ENCODE results near the gene TRIP13.

Gene TRIP13

GRCh38 chr5:870956-871355, 21.7 kb upstream of the TRIP13 start:
- peaks cover 86 to 100% (median 91%) of the 10 kb centered on the region in 3 donors for H3K36me3 ChIP-seq

GRCh38 chr5:871596-872298, 20.9 kb upstream of the TRIP13 start:
- intact Hi-C loops (cut with DNase I; ENCODE audit: low total_unique reads): no loop called here
- DNase-seq: no peak
- H3K27ac ChIP-seq: no peak overlapping the region
- peaks cover 88 to 100% (median 93%) of the 10 kb centered on the region in 3 donors for H3K36me3 ChIP-seq
- H3K9me3 ChIP-seq: no peaks in the 10 kb centered on the region
- TF ChIP-seq, protein P1, sequence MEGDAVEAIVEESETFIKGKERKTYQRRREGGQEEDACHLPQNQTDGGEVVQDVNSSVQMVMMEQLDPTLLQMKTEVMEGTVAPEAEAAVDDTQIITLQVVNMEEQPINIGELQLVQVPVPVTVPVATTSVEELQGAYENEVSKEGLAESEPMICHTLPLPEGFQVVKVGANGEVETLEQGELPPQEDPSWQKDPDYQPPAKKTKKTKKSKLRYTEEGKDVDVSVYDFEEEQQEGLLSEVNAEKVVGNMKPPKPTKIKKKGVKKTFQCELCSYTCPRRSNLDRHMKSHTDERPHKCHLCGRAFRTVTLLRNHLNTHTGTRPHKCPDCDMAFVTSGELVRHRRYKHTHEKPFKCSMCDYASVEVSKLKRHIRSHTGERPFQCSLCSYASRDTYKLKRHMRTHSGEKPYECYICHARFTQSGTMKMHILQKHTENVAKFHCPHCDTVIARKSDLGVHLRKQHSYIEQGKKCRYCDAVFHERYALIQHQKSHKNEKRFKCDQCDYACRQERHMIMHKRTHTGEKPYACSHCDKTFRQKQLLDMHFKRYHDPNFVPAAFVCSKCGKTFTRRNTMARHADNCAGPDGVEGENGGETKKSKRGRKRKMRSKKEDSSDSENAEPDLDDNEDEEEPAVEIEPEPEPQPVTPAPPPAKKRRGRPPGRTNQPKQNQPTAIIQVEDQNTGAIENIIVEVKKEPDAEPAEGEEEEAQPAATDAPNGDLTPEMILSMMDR (IDR thresholded peaks at IDR 0.05): no peak
- H3K27me3 ChIP-seq: no peaks in the 10 kb centered on the region
- H3K4me1 ChIP-seq: no peaks in the 10 kb centered on the region
- H3K4me3 ChIP-seq: no peak overlapping the region

More at GRCh38 chr5:870956-871355, 21.7 kb upstream of the TRIP13 start:
- TF ChIP-seq, protein P1 (IDR thresholded peaks at IDR 0.05): no peak
- intact Hi-C loops (cut with DNase I; ENCODE audit: low total_unique reads): no loop called here
- H3K4me1 ChIP-seq: no peaks in the 10 kb centered on the region
- no peaks in the 10 kb centered on the region for H3K9me3 ChIP-seq
- no peak overlapping the region for H3K27ac ChIP-seq
- no peaks in the 10 kb centered on the region for H3K27me3 ChIP-seq
- no peak overlapping the region for H3K4me3 ChIP-seq
- DNase-seq: no peak

DNA sequence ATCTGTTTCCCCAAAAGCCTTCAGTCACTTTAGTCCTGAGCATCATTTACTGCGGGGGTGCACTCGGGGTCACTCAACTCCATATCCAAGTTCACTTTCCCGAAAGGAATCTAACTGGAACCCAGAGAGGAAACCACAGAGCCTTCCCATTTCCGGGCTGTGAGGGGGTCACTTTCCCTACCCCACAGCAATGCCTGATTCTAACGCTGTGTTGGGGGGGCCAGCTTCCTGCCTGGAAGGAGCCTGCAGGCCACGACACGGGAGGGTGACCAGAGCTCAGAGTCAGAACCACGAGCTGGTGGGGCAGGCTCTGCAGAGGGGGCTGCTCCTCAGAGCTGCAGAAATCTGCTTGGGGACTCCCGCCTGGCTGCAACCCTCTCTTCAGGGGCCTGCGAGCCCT, 20.4 kb upstream of the TRIP13 start:
- H3K4me1 ChIP-seq: no peaks in the 10 kb centered on the region
- H3K4me3 ChIP-seq: no peak overlapping the region
- H3K27me3 ChIP-seq: no peaks in the 10 kb centered on the region
- intact Hi-C loops (cut with DNase I; ENCODE audit: low total_unique reads): no loop called here
- no peak overlapping the region for H3K27ac ChIP-seq
- H3K36me3 ChIP-seq: peaks cover 82 to 100% (median 93%) of the 10 kb centered on the region in 3 donors
- TF ChIP-seq, protein P1 (IDR thresholded peaks at IDR 0.05): no peak
- no peak for DNase-seq
- H3K9me3 ChIP-seq: no peaks in the 10 kb centered on the region

DNA sequence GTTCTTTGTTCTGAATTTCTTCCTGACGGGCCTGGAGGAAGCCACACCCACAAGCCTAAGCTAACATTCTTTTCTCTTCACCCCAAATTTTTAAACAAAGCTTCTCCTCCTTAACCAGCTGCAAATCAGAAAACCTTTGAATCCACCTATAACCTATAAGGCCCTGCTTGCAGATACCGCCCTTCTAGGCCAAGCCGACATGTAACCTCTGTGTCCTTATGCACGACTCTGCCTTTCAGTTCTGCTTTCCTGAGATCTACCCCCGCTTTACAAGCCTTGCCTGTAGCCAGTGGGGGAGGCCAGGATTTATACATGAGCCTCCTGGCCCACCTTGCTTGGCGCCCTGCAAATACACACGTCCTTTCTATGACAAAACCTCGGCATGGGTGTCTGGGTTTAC, 19.4 kb upstream of the TRIP13 start:
- Histone ChIP-seq H3K27ac (no peak overlapping the region), H3K36me3 (peaks cover 77 to 100% (median 93%) of the 10 kb centered on the region in 3 donors), H3K4me3 (no peak overlapping the region), H3K9me3 (no peaks in the 10 kb centered on the region), H3K4me1 (no peaks in the 10 kb centered on the region), H3K27me3 (no peaks in the 10 kb centered on the region)
- TF ChIP-seq, protein P1 (IDR thresholded peaks at IDR 0.05): no peak
- no peak for DNase-seq
- intact Hi-C loops (cut with DNase I; ENCODE audit: low total_unique reads): no loop called here

GRCh38 chr5:875931-876330, 16.8 kb upstream of the TRIP13 start:
- H3K4me1 ChIP-seq: no peaks in the 10 kb centered on the region
- TF ChIP-seq, protein P1 (IDR thresholded peaks at IDR 0.05): no peak
- no peak overlapping the region for H3K27ac ChIP-seq
- H3K9me3 ChIP-seq: no peaks in the 10 kb centered on the region
- DNase-seq: no peak
- no peaks in the 10 kb centered on the region for H3K27me3 ChIP-seq
- peaks cover 55 to 82% (median 71%) of the 10 kb centered on the region in 3 donors for H3K36me3 ChIP-seq
- H3K4me3 ChIP-seq: no peak overlapping the region
- intact Hi-C loops (cut with DNase I; ENCODE audit: low total_unique reads): no loop called here

All from tibial artery (tissue), 4 donors.